Measurements from ENCODE around the gene PDGFB. TPM values are rescaled to one million over a fixed set of nuclear protein-coding genes. Genes with fewer than 3 reads are reported as not detected.

PDGFB gene
- total RNA-seq, 1 experiment from 2014 or later = 0.14 TPM

GRCh38 chr22:39176143-39176713, 68.6 kb downstream of the PDGFB start:
- peak; percentile 77 for DNase-seq (ENCODE audit: low spot score)

- no peak for DNase-seq (ENCODE audit: low spot score)
These were observed 69.2 kb downstream of the PDGFB start for GRCh38 chr22:39175353-39176142.

GRCh38 chr22:39174498-39175352, 70.1 kb downstream of the PDGFB start:
- DNase-seq (ENCODE audit: low spot score) = peak; percentile 81

- no peak for DNase-seq (ENCODE audit: low spot score)
These were observed 70.8 kb downstream of the PDGFB start for GRCh38 chr22:39173787-39174497.

Other genes starting within 250 kb of the PDGFB start
- 7.2 and 8.0 TPM in 2 replicates for gene APOBEC3C, start 230.7 kb downstream of the PDGFB start, total RNA-seq (2014; rRNA removed; shearing (Covaris generic))
- gene APOBEC3D, start 223.9 kb downstream of the PDGFB start, total RNA-seq (2014; rRNA removed; shearing (Covaris generic)) = 0.84 and 1.1 TPM in 2 replicates
- gene APOBEC3F, start 204.1 kb downstream of the PDGFB start, total RNA-seq (2014; rRNA removed; shearing (Covaris generic)) = 1.7 and 9.2 TPM in 2 replicates
- gene APOBEC3G, start 167.7 kb downstream of the PDGFB start, total RNA-seq (2014; rRNA removed; shearing (Covaris generic)) = 23.6 and 31.9 TPM in 2 replicates
- 1.4 and 2.6 TPM in 2 replicates for gene APOBEC3H, start 147.7 kb downstream of the PDGFB start, total RNA-seq (2014; rRNA removed; shearing (Covaris generic))
- 0.37 and 1.7 TPM in 2 replicates for gene CBX7, start 92.3 kb downstream of the PDGFB start, total RNA-seq (2014; rRNA removed; shearing (Covaris generic))
- 2,177 and 2,312 TPM in 2 replicates for gene RPL3, start 74.6 kb upstream of the PDGFB start, total RNA-seq (2014; rRNA removed; shearing (Covaris generic))
- gene SYNGR1, start 105.0 kb upstream of the PDGFB start, total RNA-seq (2014; rRNA removed; shearing (Covaris generic)) = 19.9 and 23.0 TPM in 2 replicates
- gene TAB1, start 154.8 kb upstream of the PDGFB start, total RNA-seq (2014; rRNA removed; shearing (Covaris generic)) = 8.6 and 17.1 TPM in 2 replicates
- 0.80 and 1.1 TPM in 2 replicates for gene MGAT3, start 212.0 kb upstream of the PDGFB start, total RNA-seq (2014; rRNA removed; shearing (Covaris generic))

Data from H4 (cell line).